Heart left ventricle (tissue), 13 donors: Measurements from ENCODE around the gene PROP1.
"Not testable (repeated sequence)": the region's sequence is repeated elsewhere in the genome, so short reads cannot be mapped to it uniquely, and the experiment has no call there.

ENCODE experiments used
- POLR2A ChIP-seq, 2 donors: fragments of 450-650 bp; IDR thresholded peaks; one replicate each; pipeline ENCODE4 v1.6.1; 2017; ENCODE audit warnings: antibody characterized with exemption in 2 of 2, mild to moderate bottlenecking in 2 of 2, moderate library complexity in 2 of 2
- TF ChIP-seq, protein P1 (sequence below), 12 donors: fragments of 200-600 bp; sonication (generic) in 4 of 12; IDR thresholded peaks; one replicate each; pipeline versions ENCODE4 v1.5.0 to v1.8.0; 2018 to 2022; ENCODE audit warnings: antibody characterized with exemption in 12 of 12, mild to moderate bottlenecking in 5 of 12
- donor health status: ischemic (EF 13 %, LVEDD 7.1; RV severe dilation, severe dysfunction).
- donor health status: DM: no; HTN: yes; CAD: no.
- donor health status: DM: no; HTN: no; CAD: no.
- donor health status: ischemic (EF 25% LVEDD 6.9; RV normal size, moderate dysfunction).
- donor health status: ischemic (EF 25% LVEDD 5.7; RV mildly dilated, moderate dysfunction).
- donor health status: ischemic (EF 35%, LVEDD 5.7; RV mildly dilated, moderate dysfunction).
- donor health status: nonischemic (EF 11% LVEDD 7.7; RV severe dilation, severe dysfunction).
- donor health status: DM: yes; HTN: yes; CAD: no.
- donor health status: PGD.
- donor health status: ischemic (EF 29% LVEDD 5.4; RV normal size, mild dysfunction).
- donor health status: nonischemic (EF 23%, LVEDD 6.1; RV moderate dilation, normal function).

DNA sequence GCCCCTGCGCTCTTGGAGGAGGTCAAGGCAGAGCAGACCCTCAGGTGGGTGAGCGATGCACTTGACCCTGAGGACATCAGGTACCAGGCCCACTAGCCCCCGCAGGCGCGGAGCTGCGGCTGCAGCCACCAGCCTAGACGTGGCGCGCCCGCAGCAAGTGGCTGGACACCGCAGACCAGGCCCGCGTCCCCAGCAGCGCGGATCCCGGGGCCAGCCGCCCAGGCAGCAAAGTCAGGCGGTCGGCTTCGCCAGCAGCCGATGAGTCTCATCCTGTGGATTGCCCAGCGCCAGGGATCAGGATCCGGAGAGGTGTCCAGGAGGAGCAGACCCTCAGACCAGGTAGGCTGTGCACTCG, 10.1 kb upstream of the PROP1 start:
- TF ChIP-seq POLR2A (IDR thresholded peaks at IDR 0.05), result not testable (repeated sequence)
- TF ChIP-seq, protein P1, sequence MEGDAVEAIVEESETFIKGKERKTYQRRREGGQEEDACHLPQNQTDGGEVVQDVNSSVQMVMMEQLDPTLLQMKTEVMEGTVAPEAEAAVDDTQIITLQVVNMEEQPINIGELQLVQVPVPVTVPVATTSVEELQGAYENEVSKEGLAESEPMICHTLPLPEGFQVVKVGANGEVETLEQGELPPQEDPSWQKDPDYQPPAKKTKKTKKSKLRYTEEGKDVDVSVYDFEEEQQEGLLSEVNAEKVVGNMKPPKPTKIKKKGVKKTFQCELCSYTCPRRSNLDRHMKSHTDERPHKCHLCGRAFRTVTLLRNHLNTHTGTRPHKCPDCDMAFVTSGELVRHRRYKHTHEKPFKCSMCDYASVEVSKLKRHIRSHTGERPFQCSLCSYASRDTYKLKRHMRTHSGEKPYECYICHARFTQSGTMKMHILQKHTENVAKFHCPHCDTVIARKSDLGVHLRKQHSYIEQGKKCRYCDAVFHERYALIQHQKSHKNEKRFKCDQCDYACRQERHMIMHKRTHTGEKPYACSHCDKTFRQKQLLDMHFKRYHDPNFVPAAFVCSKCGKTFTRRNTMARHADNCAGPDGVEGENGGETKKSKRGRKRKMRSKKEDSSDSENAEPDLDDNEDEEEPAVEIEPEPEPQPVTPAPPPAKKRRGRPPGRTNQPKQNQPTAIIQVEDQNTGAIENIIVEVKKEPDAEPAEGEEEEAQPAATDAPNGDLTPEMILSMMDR (IDR thresholded peaks at IDR 0.05), result not testable (repeated sequence)
